Prostate gland (tissue), 2 donors: ENCODE data around the gene PDXDC1.
"Not testable (repeated sequence)": the region's sequence is repeated elsewhere in the genome, so short reads cannot be mapped to it uniquely, and the experiment has no call there.

Source experiments
- CTCF ChIP-seq, 4 experiments: fragments of 200-600 bp in 2 of 4; fragments of 450-650 bp in 2 of 4; sonication (generic) in 2 of 4; IDR thresholded peaks; 1 replicate in 3 of 4; 2 replicates in 1 of 4; pipeline ENCODE4 v1.5.1; 2016 to 2019; ENCODE audit warnings: antibody characterized with exemption in 4 of 4, mild to moderate bottlenecking in 2 of 4, moderate library complexity in 2 of 4
- POLR2AphosphoS5 ChIP-seq: sonication (generic); formaldehyde crosslinking; IDR thresholded peaks from one replicate; pipeline ENCODE4 v1.6.1; 2017; ENCODE audit warnings: antibody characterized with exemption

- not testable (repeated sequence) for TF ChIP-seq POLR2AphosphoS5; CTCF (IDR thresholded peaks at IDR 0.05)
These were observed 194.3 kb downstream of the PDXDC1 start for GRCh38 chr16:15168953-15169652.
